ENCODE data around the gene SH3PXD2A. TPM values are rescaled to one million over a fixed set of nuclear protein-coding genes. Genes with fewer than 3 reads are reported as not detected.

SH3PXD2A gene
- total RNA-seq, 1 experiment from 2014 or later: 54.9 TPM

- intact Hi-C loops (cut with micrococcal nuclease; ENCODE audit: unreplicated experiment): loop anchor here (5.0 kb wide), 2 partner anchors 82 to 497 kb away; no protein-coding TSS in a partner anchor
- no peaks in the 10 kb centered on the region for H3K9me3 ChIP-seq (ENCODE audit: low read depth, low read length, poor library complexity, severe bottlenecking)
- no peaks in the 10 kb centered on the region for H3K27me3 ChIP-seq (replicated peaks; ENCODE audit: insufficient read depth, low read depth, low read length, poor library complexity)
- no TSS peak for BruUV-seq (replicated peaks)
- peaks cover 11% of the 10 kb centered on the region for H3K4me1 ChIP-seq (ENCODE audit: insufficient read depth, low read length, poor library complexity, severe bottlenecking)
- H3K27ac ChIP-seq (ENCODE audit: low read depth, low read length, poor library complexity, severe bottlenecking): no peak overlapping the region
- ChIA-PET POLR2A (ENCODE audit: low non-redundant PET) (no interaction called here), CTCF (no interaction called here)
- H3K36me3 ChIP-seq (ENCODE audit: insufficient read depth, low read length, poor library complexity, severe bottlenecking): no peaks in the 10 kb centered on the region
- H3K4me3 ChIP-seq (ENCODE audit: low read depth, low read length, poor library complexity, severe bottlenecking): no peak overlapping the region
- TF ChIP-seq CTCF (conservative IDR thresholded peaks at IDR 0.05; ENCODE audit: low read depth, low read length): no peak
- TF ChIP-seq EZH2 (IDR thresholded peaks at IDR 0.05; ENCODE audit: borderline replicate concordance, low read depth, low read length, poor library complexity, severe bottlenecking): no peak
- no peak for DNase-seq (ENCODE audit: low spot score)
These were observed 144.9 kb downstream of the SH3PXD2A start for GRCh38 chr10:103710490-103710889.

GRCh38 chr10:103709341-103709920, 145.9 kb downstream of the SH3PXD2A start:
- BruUV-seq (replicated peaks): no TSS peak
- H3K27ac ChIP-seq (ENCODE audit: low read depth, low read length, poor library complexity, severe bottlenecking): no peak overlapping the region
- no peak for TF ChIP-seq EZH2 (IDR thresholded peaks at IDR 0.05; ENCODE audit: borderline replicate concordance, low read depth, low read length, poor library complexity, severe bottlenecking)
- no peak for TF ChIP-seq CTCF (conservative IDR thresholded peaks at IDR 0.05; ENCODE audit: low read depth, low read length)
- H3K9me3 ChIP-seq (ENCODE audit: low read depth, low read length, poor library complexity, severe bottlenecking): no peaks in the 10 kb centered on the region
- peaks cover 9% of the 10 kb centered on the region for H3K4me1 ChIP-seq (ENCODE audit: insufficient read depth, low read length, poor library complexity, severe bottlenecking)
- intact Hi-C loops (cut with micrococcal nuclease; ENCODE audit: unreplicated experiment): no loop called here
- peak; percentile 48 for DNase-seq (ENCODE audit: low spot score)
- CTCF ChIA-PET: no interaction called here
- no peak overlapping the region for H3K4me3 ChIP-seq (ENCODE audit: low read depth, low read length, poor library complexity, severe bottlenecking)
- no peaks in the 10 kb centered on the region for H3K36me3 ChIP-seq (ENCODE audit: insufficient read depth, low read length, poor library complexity, severe bottlenecking)
- H3K27me3 ChIP-seq (replicated peaks; ENCODE audit: insufficient read depth, low read depth, low read length, poor library complexity): no peaks in the 10 kb centered on the region
- POLR2A ChIA-PET (ENCODE audit: low non-redundant PET): no interaction called here

GRCh38 chr10:103708627-103709288, 146.6 kb downstream of the SH3PXD2A start:
- H3K4me1 ChIP-seq (ENCODE audit: insufficient read depth, low read length, poor library complexity, severe bottlenecking): peaks cover 5% of the 10 kb centered on the region
- no peaks in the 10 kb centered on the region for H3K9me3 ChIP-seq (ENCODE audit: low read depth, low read length, poor library complexity, severe bottlenecking)
- no peaks in the 10 kb centered on the region for H3K27me3 ChIP-seq (replicated peaks; ENCODE audit: insufficient read depth, low read depth, low read length, poor library complexity)
- no peak overlapping the region for H3K27ac ChIP-seq (ENCODE audit: low read depth, low read length, poor library complexity, severe bottlenecking)
- H3K4me3 ChIP-seq (ENCODE audit: low read depth, low read length, poor library complexity, severe bottlenecking): no peak overlapping the region
- no TSS peak for BruUV-seq (replicated peaks)
- no peaks in the 10 kb centered on the region for H3K36me3 ChIP-seq (ENCODE audit: insufficient read depth, low read length, poor library complexity, severe bottlenecking)
- DNase-seq (ENCODE audit: low spot score): no peak
- no peak for TF ChIP-seq CTCF (conservative IDR thresholded peaks at IDR 0.05; ENCODE audit: low read depth, low read length)
- TF ChIP-seq EZH2 (IDR thresholded peaks at IDR 0.05; ENCODE audit: borderline replicate concordance, low read depth, low read length, poor library complexity, severe bottlenecking): no peak
- ChIA-PET CTCF (no interaction called here), POLR2A (ENCODE audit: low non-redundant PET) (no interaction called here)
- intact Hi-C loops (cut with micrococcal nuclease; ENCODE audit: unreplicated experiment): no loop called here
